GM21619 (cell line): ENCODE measurements around the gene HYI.

Source experiments
- ATAC-seq: cut with Tn5 transposase; IDR thresholded peaks from one replicate; pipeline ENCODE4 v1.9.1; 2021; ENCODE audit not compliant: unreplicated experiment

Gene HYI

GRCh38 chr1:43404353-43404752 is 49.4 kb downstream of the HYI start:
- no peak for ATAC-seq

- ATAC-seq, result no peak
Measured at GRCh38 chr1:43402089-43402865, 51.5 kb downstream of the HYI start.
